ENCODE measurements around the gene ASGR2.

DNA sequence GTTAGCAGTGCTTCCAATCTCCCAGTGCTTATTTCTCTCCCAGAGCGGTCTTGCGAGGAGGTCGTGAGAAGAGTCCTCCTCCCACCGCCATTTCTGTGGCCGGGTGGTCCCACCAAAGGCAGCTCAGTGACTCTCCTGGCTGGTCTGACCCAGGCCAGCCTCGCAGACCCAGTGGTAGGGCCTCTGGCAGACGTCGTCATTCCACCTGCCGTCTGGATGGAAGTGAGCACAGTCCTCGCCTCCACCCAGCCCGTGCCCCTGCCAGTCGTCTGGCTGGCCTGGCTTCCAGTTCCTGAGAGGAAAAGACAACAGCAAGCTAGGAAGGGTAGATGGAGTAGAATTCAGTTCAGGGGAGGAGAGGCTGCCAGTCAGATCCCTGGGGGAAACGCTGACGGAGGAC is 39.7 kb downstream of the ASGR2 start:
- TF ChIP-seq CTCF (IDR thresholded peaks at IDR 0.05), result no peak
- no peak for TF ChIP-seq POLR2AphosphoS5 (IDR thresholded peaks at IDR 0.05)
- TF ChIP-seq POLR2A (IDR thresholded peaks at IDR 0.05), result no peak

Measured in stomach (tissue), 4 donors.